HG03469 (cell line): Measurements from ENCODE around the gene FAM118B.

ENCODE experiments used
- ATAC-seq: cut with Tn5 transposase; IDR thresholded peaks from one replicate; pipeline ENCODE4 v1.9.1; 2021; ENCODE audit warnings: mild to moderate bottlenecking, moderate library complexity, moderate number of reproducible peaks; ENCODE audit not compliant: unreplicated experiment

FAM118B gene

GRCh38 chr11:126211236-126212088 lies at the start of gene FAM118B, which contains the start of gene RPUSD4:
Gene FAM118B, plus strand, starts transcription at chr11:126211782. Its CDS starts 23,220 bp downstream, at chr11:126235002.
Gene RPUSD4, minus strand, starts transcription at chr11:126211650. Its CDS starts 12 bp downstream, at chr11:126211638.
- peak; percentile 84 for ATAC-seq

- ATAC-seq, result no peak
Observed at GRCh38 chr11:126162306-126163030, 49.1 kb upstream of the FAM118B start.

- ATAC-seq, result no peak
Observed at GRCh38 chr11:126163074-126163700, 48.4 kb upstream of the FAM118B start.

GRCh38 chr11:126163779-126164178 lies 47.8 kb upstream of the FAM118B start:
- no peak for ATAC-seq

- ATAC-seq, result no peak
Observed at GRCh38 chr11:126164781-126165180, 46.8 kb upstream of the FAM118B start.

- no peak for ATAC-seq
Observed at GRCh38 chr11:126165311-126165720, 46.3 kb upstream of the FAM118B start.

GRCh38 chr11:126165757-126166156 lies 45.8 kb upstream of the FAM118B start:
- ATAC-seq, result no peak

- no peak for ATAC-seq
Observed at GRCh38 chr11:126166413-126166812, 45.2 kb upstream of the FAM118B start.

GRCh38 chr11:126167488-126167887 lies 44.1 kb upstream of the FAM118B start:
- ATAC-seq, result no peak

- no peak for ATAC-seq
Observed at GRCh38 chr11:126169291-126169690, 42.3 kb upstream of the FAM118B start.

GRCh38 chr11:126172596-126173038 lies 39.0 kb upstream of the FAM118B start:
- ATAC-seq, result no peak

GRCh38 chr11:126173257-126173656 lies 38.3 kb upstream of the FAM118B start:
- ATAC-seq, result no peak

- no peak for ATAC-seq
Observed at GRCh38 chr11:126174816-126175215, 36.8 kb upstream of the FAM118B start.

- no peak for ATAC-seq
Observed at GRCh38 chr11:126175393-126175792, 36.2 kb upstream of the FAM118B start.

- no peak for ATAC-seq
Observed at GRCh38 chr11:126176853-126177470, 34.6 kb upstream of the FAM118B start.

- no peak for ATAC-seq
Observed at GRCh38 chr11:126181939-126182730, 29.4 kb upstream of the FAM118B start.

GRCh38 chr11:126182787-126183445 lies 28.7 kb upstream of the FAM118B start:
- no peak for ATAC-seq

- ATAC-seq, result no peak
Observed at GRCh38 chr11:126185259-126186024, 26.1 kb upstream of the FAM118B start.
